ENCODE measurements around the gene H2AZ1. TPM values are rescaled to one million over a fixed set of nuclear protein-coding genes. Genes with fewer than 3 reads are reported as not detected.

The H2AZ1 gene
- total RNA-seq, 1 donor from 2014 or later = 122 TPM

GRCh38 chr4:99949034-99949998, 759 bp downstream of the H2AZ1 start:
- no peak overlapping the region for H3K4me3 Mint-ChIP-seq
- peaks cover 31% of the 10 kb centered on the region for H3K4me1 Mint-ChIP-seq
- DNase-seq (peak; percentile 69), ATAC-seq (ENCODE audit: low read depth) (peak; percentile 32)
- no peaks in the 10 kb centered on the region for H3K9me3 Mint-ChIP-seq
- TF ChIP-seq CTCF (IDR thresholded peaks at IDR 0.05) = no peak
- intact Hi-C loops (cut with micrococcal nuclease) = loop anchor here (1.0 to 5.0 kb wide), 10 partner anchors 55 to 1807 kb away; partner anchors contain the start of genes DAPP1, LAMTOR3, METAP1 and STPG2
- H3K36me3 Mint-ChIP-seq (ENCODE audit: low read depth) = peaks cover 21% of the 10 kb centered on the region
- no peaks in the 10 kb centered on the region for H3K27me3 Mint-ChIP-seq
- no peak overlapping the region for H3K27ac Mint-ChIP-seq
- ChIA-PET CTCF (interaction anchor here (0.7 to 3.5 kb wide), 12 partner anchors 10 to 386 kb away, joined by 3 to 31 read pairs (median 5); partner anchors contain the start of genes DAPP1, LAMTOR3 and TRMT10A), POLR2A (interaction anchor here (1.0 to 3.7 kb wide), 15 partner anchors 27 to 1689 kb away, joined by 3 to 57 read pairs (median 7); partner anchors contain the start of genes ADH5, DAPP1, LAMTOR3 and RAP1GDS1)

DNA sequence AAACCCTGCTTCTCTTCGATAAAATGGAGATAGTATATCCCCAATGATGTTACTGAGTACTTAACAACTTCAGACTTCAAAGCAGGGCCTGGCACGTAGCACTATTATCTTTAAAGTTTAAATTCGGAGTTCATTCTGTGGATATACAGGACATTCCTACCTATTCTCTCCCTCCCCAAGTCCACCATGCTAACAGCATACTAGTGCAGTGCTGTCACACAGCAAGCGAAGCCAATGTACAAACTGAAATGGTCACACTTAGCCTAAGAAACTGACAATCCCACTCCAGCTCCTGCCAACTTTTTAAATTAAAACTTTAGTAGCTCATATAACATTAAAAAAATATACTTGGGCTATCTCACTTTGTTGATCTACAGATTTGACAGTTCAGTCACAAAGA, 2.5 kb downstream of the H2AZ1 start:
- H3K9me3 Mint-ChIP-seq = peaks cover 4% of the 10 kb centered on the region
- POLR2A ChIA-PET = interaction anchor here (1.0 to 3.7 kb wide), 9 partner anchors 53 to 1804 kb away, joined by 3 to 57 read pairs (median 8); partner anchors contain the start of genes ADH5, DAPP1, LAMTOR3 and STPG2

GRCh38 chr4:99947190-99947578, 2.9 kb downstream of the H2AZ1 start:
- POLR2A ChIA-PET = interaction anchor here (1.0 to 3.7 kb wide), 9 partner anchors 49 to 1803 kb away, joined by 3 to 57 read pairs (median 7); partner anchors contain the start of genes ADH5, DAPP1, LAMTOR3 and STPG2
- Mint-ChIP-seq H3K9me3 (peaks cover 4% of the 10 kb centered on the region), H3K27ac (peak overlapping the region; percentile 96), H3K36me3 (ENCODE audit: low read depth) (peaks cover 32% of the 10 kb centered on the region), H3K4me3 (peak overlapping the region; percentile 91), H3K27me3 (no peaks in the 10 kb centered on the region), H3K4me1 (peaks cover 50% of the 10 kb centered on the region)
- no peak for TF ChIP-seq CTCF (IDR thresholded peaks at IDR 0.05)
- CTCF ChIA-PET = interaction anchor here (1.0 to 3.5 kb wide), 5 partner anchors 62 to 384 kb away, joined by 3 to 31 read pairs (median 8); partner anchors contain the start of gene TRMT10A
- ATAC-seq (ENCODE audit: low read depth) (no peak), DNase-seq (no peak)
- intact Hi-C loops (cut with micrococcal nuclease) = loop anchor here (5.0 kb wide), 4 partner anchors 145 to 1805 kb away; partner anchors contain the start of gene STPG2

More for the DNA sequence above, 2.5 kb downstream of the H2AZ1 start:
- intact Hi-C loops (cut with micrococcal nuclease) = loop anchor here (2.0 to 5.0 kb wide), 5 partner anchors 145 to 1805 kb away; partner anchors contain the start of gene STPG2
- no peak for TF ChIP-seq CTCF (IDR thresholded peaks at IDR 0.05)
- ATAC-seq (ENCODE audit: low read depth) (no peak), DNase-seq (no peak)
- H3K4me3 Mint-ChIP-seq = peak overlapping the region; percentile 91
- H3K4me1 Mint-ChIP-seq = peaks cover 48% of the 10 kb centered on the region
- H3K27me3 Mint-ChIP-seq = no peaks in the 10 kb centered on the region
- CTCF ChIA-PET = interaction anchor here (1.0 to 3.5 kb wide), 6 partner anchors 61 to 384 kb away, joined by 3 to 31 read pairs (median 6); partner anchors contain the start of gene TRMT10A
- peak overlapping the region; percentile 96 for H3K27ac Mint-ChIP-seq
- peaks cover 32% of the 10 kb centered on the region for H3K36me3 Mint-ChIP-seq (ENCODE audit: low read depth)

DNA sequence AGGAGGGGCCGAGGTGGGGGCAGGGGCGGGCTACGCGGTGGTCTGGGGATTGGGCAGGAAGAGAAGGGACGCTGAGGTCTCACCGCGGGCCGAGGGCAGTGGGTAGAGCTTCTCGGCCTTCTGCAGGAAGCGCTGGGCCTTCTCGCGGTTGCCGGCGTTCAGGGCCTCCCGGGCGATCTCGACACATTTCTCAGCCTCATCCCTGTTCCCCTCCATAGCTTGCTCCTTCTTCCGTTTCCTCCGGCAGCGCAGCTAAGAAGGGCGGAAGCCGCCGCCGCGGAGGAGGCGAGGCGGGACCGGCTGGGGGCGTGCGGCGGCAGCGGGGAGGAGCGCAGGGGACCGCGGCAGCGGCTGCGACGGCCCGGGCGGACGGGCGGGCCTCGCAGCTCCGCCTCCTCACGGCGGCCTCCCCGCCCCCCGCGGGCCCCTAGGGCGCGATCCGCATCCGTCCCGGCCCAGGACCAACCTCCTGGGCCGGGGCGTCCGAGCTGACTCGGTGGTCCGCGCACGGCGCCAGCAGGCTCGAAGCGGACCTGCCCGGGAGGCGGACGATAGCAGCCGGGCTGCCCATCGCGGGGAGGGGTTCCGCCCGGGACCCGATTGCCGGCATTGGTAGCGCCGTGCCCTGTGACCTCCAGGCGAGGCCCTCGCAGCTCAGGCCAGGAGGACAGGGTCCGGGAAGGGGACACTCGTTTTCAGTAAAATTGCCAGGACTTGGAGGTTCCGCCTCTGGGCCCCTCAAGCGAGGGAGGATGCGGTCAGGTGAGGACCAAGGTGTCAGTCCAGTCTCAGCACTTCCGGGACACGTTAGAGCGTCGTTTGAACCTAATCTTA, 3.5 kb downstream of the H2AZ1 start, which contains the start of gene DNAJB14:
TSS of gene DNAJB14 (minus strand) at position 263 of the 834 bp plus-strand sequence. CDS start at position 216, 47 bp downstream.
- H3K9me3 Mint-ChIP-seq = peaks cover 4% of the 10 kb centered on the region
- peaks cover 50% of the 10 kb centered on the region for H3K4me1 Mint-ChIP-seq
- ATAC-seq (ENCODE audit: low read depth) (peak; percentile 53), DNase-seq (peak; percentile 79)
- ChIA-PET POLR2A (interaction anchor here (0.8 to 3.7 kb wide), 11 partner anchors 19 to 1803 kb away, joined by 3 to 57 read pairs (median 7); partner anchors contain the start of genes ADH5, DAPP1, LAMTOR3 and STPG2), CTCF (interaction anchor here (0.6 to 3.5 kb wide), 4 partner anchors 92 to 1653 kb away, joined by 3 to 31 read pairs (median 4); no protein-coding TSS in a partner anchor)
- intact Hi-C loops (cut with micrococcal nuclease) = loop anchor here (5.0 kb wide), 4 partner anchors 146 to 1804 kb away; partner anchors contain the start of gene STPG2
- H3K4me3 Mint-ChIP-seq = peak within 1 kb of the TSS; percentile 98
- no peak for TF ChIP-seq CTCF (IDR thresholded peaks at IDR 0.05)
- peak within 1 kb of the TSS; percentile 96 for H3K27ac Mint-ChIP-seq
- H3K36me3 Mint-ChIP-seq (ENCODE audit: low read depth) = peaks cover 32% of the 10 kb centered on the region
- no peaks in the 10 kb centered on the region for H3K27me3 Mint-ChIP-seq
